Esophagus squamous epithelium (tissue), 5 donors: ENCODE results near the gene PI4K2B. TPM values are rescaled to one million over a fixed set of nuclear protein-coding genes. Genes with fewer than 3 reads are reported as not detected.
"Not testable (repeated sequence)": the region's sequence is repeated elsewhere in the genome, so short reads cannot be mapped to it uniquely, and the experiment has no call there.

ENCODE experiments used
- DNase-seq: peaks from one replicate; lab custom pipeline; 2025; lab: John Stamatoyannopoulos, UW
- H3K27ac ChIP-seq, 4 donors: fragments of 200-600 bp; sonication (generic); one replicate each; pipeline ENCODE4 v1.5.1; 2016 to 2019; ENCODE audit warnings: mild to moderate bottlenecking in 1 of 4
- H3K27me3 ChIP-seq, 4 donors: fragments of 200-600 bp; sonication (generic); 1 replicate in 3 of 4; 2 replicates in 1 of 4; pipeline versions ENCODE4 v1.5.1 to v1.6.0; 2017 to 2021; ENCODE audit warnings: antibody characterized with exemption in 1 of 4
- H3K36me3 ChIP-seq, 3 donors: fragments of 200-600 bp; sonication (generic); one replicate each; pipeline ENCODE4 v1.5.1; 2016 to 2019
- H3K4me1 ChIP-seq, 3 donors: fragments of 200-600 bp; sonication (generic); one replicate each; pipeline ENCODE4 v1.5.1; 2017 to 2019
- H3K4me3 ChIP-seq, 4 donors: fragments of 200-600 bp; sonication (generic); 1 replicate in 3 of 4; 2 replicates in 1 of 4; pipeline ENCODE4 v1.5.1; 2016 to 2019; ENCODE audit warnings: mild to moderate bottlenecking in 2 of 4, moderate library complexity in 1 of 4
- H3K9me3 ChIP-seq, 3 donors: fragments of 200-600 bp; sonication (generic); one replicate each; pipeline ENCODE4 v1.5.1; 2016 to 2019
- CTCF ChIP-seq, 6 experiments: fragments of 450-650 bp in 4 of 6; fragments of 200-600 bp in 2 of 6; sonication (generic) in 2 of 6; IDR thresholded peaks; one replicate each; pipeline ENCODE4 v1.5.1; 2016 to 2019; ENCODE audit warnings: antibody characterized with exemption in 6 of 6, mild to moderate bottlenecking in 4 of 6, moderate library complexity in 4 of 6
- POLR2A ChIP-seq, 4 donors: fragments of 450-650 bp; IDR thresholded peaks; one replicate each; pipeline ENCODE4 v1.6.1; 2017; ENCODE audit warnings: antibody characterized with exemption in 4 of 4, mild to moderate bottlenecking in 4 of 4, moderate library complexity in 3 of 4
- WGBS, 2 donors: methylation state at CpG; one replicate each; pipeline ENCODE4 v1.1.5; 2018; 5-methylcytosine and 5-hydroxymethylcytosine counted together
- intact Hi-C: fragments of 100-400 bp; cut with DNase I; formaldehyde crosslinking; loops from one replicate; pipeline ENCODE4 v1.15.0; 2022
- small RNA-seq, 4 donors: library from RNA; depleted of rRNA; stranded (forward); fragments of <200 nt; gene quantifications; one replicate each; pipeline ENCODE3, GENCODE V24; 2016
- total RNA-seq, 4 donors: library from RNA; depleted of rRNA; stranded (reverse); fragments of >200 nt; gene quantifications; one replicate each; pipeline ENCODE4 v1.1.0, GENCODE V29; 2016
- donor health status: DM: yes; HTN: yes; CAD: no.

PI4K2B gene
- total RNA-seq, 4 donors from 2014 or later = 11.7 to 31.7 (median 26.8) TPM

GRCh38 chr4:25313201-25313895 lies 79.5 kb downstream of the PI4K2B start:
- 21 to 22% methylated on average over 23 of the region's 23 CpGs for WGBS, 2 donors
- intact Hi-C loops = no loop called here
- peak overlapping the region in 3 of 4 donors; percentile 84 to 91 (median 89) for H3K27ac ChIP-seq
- TF ChIP-seq CTCF (IDR thresholded peaks at IDR 0.05) (no peak), POLR2A (IDR thresholded peaks at IDR 0.05) (no peak)
- peaks cover 0 to 23% (median 6%) of the 10 kb centered on the region in 3 donors for H3K4me1 ChIP-seq
- H3K36me3 ChIP-seq = peaks cover 0 to 27% (median 8%) of the 10 kb centered on the region in 3 donors
- no peak for DNase-seq
- no peaks in the 10 kb centered on the region for H3K9me3 ChIP-seq
- peaks cover 0 to 2% (median 0%) of the 10 kb centered on the region in 4 donors for H3K27me3 ChIP-seq
- peak overlapping the region; percentile 64 to 87 (median 74) for H3K4me3 ChIP-seq

GRCh38 chr4:25320336-25320735 lies 86.5 kb downstream of the PI4K2B start:
- H3K27ac ChIP-seq = no peak overlapping the region
- intact Hi-C loops = no loop called here
- DNase-seq = no peak

DNA sequence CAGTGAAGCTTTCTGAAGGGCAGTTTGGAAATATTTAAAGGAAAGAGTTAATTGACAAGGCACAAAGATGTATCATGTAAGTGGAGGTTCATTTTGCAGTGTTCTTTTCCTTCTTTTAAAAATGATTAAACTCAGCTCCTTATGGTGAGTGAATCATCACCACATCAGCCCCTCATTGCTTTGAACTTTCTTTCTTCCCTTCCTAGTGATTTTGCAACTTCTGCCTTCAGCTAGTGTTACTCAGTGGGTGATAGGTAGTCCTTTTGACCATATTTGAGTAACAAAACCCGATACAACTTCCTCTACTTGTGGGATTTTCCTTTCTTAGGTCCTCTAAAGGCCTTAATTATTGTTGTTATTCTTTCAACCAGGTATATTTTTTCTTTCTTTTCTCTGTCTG lies 86.9 kb downstream of the PI4K2B start:
- peaks cover 0 to 56% (median 11%) of the 10 kb centered on the region in 3 donors for H3K36me3 ChIP-seq
- no peaks in the 10 kb centered on the region for H3K4me1 ChIP-seq
- WGBS, 2 donors = 23 to 35% methylated on average over 1 of the region's 1 CpG
- H3K27ac ChIP-seq = no peak overlapping the region
- no peak overlapping the region for H3K4me3 ChIP-seq
- intact Hi-C loops = no loop called here
- no peaks in the 10 kb centered on the region for H3K27me3 ChIP-seq
- no peak for DNase-seq
- no peak for TF ChIP-seq POLR2A (IDR thresholded peaks at IDR 0.05)
- no peak for TF ChIP-seq CTCF (IDR thresholded peaks at IDR 0.05)
- no peaks in the 10 kb centered on the region for H3K9me3 ChIP-seq

More at GRCh38 chr4:25320336-25320735, 86.5 kb downstream of the PI4K2B start:
- no peak for TF ChIP-seq CTCF (IDR thresholded peaks at IDR 0.05)
- Histone ChIP-seq H3K27me3 (no peaks in the 10 kb centered on the region), H3K4me1 (no peaks in the 10 kb centered on the region), H3K4me3 (no peak overlapping the region), H3K9me3 (no peaks in the 10 kb centered on the region), H3K36me3 (peaks cover 0 to 60% (median 11%) of the 10 kb centered on the region in 3 donors)
- WGBS, 2 donors = 46 to 59% methylated on average over 2 of the region's 2 CpGs

- Histone ChIP-seq H3K4me1 (no peaks in the 10 kb centered on the region), H3K9me3 (no peaks in the 10 kb centered on the region), H3K27ac (no peak overlapping the region), H3K27me3 (no peaks in the 10 kb centered on the region), H3K4me3 (no peak overlapping the region), H3K36me3 (peaks cover 0 to 49% (median 4%) of the 10 kb centered on the region in 3 donors)
- intact Hi-C loops = no loop called here
- TF ChIP-seq POLR2A (IDR thresholded peaks at IDR 0.05) (no peak), CTCF (IDR thresholded peaks at IDR 0.05) (no peak)
- no peak for DNase-seq
- 85 to 87% methylated on average over 2 to 3 of the region's 3 CpGs for WGBS, 2 donors
These were observed 87.9 kb downstream of the PI4K2B start for GRCh38 chr4:25321703-25322102.

- intact Hi-C loops, H3K4me3 ChIP-seq: not testable (repeated sequence)
These were observed 94.6 kb downstream of the PI4K2B start for GRCh38 chr4:25328463-25328862.

More at GRCh38 chr4:25328463-25328862, 94.6 kb downstream of the PI4K2B start:
- H3K27ac ChIP-seq, H3K27me3 ChIP-seq, H3K4me1 ChIP-seq, H3K9me3 ChIP-seq, DNase-seq: not testable (repeated sequence)
- 96 to 100% methylated on average over 2 to 3 of the region's 3 CpGs for WGBS, 2 donors
- peaks cover 0 to 12% (median 0%) of the 10 kb centered on the region in 3 donors for H3K36me3 ChIP-seq

Small RNA genes lying within 50 kb of the gene (small RNA-seq; reads per million reads assigned to genes)
- 0 reads per million in 4 donors for gene RF00004

Other genes starting within 250 kb of the PI4K2B start
- 1 to 10 TPM in 1 of 4 donors, under 1 TPM in 2, not detected in 1; 0.04 to 3.8 (median 0.57) TPM for gene LGI2, start 203.1 kb upstream of the PI4K2B start, total RNA-seq
- 1 to 10 TPM; 3.0 to 7.2 (median 4.4) TPM for gene SEPSECS, start 73.6 kb upstream of the PI4K2B start, total RNA-seq
- gene ZCCHC4, start 78.7 kb downstream of the PI4K2B start, total RNA-seq = 10 to 100 TPM in 2 of 4 donors, 1 to 10 TPM in 2; 5.6 to 13.9 (median 10.0) TPM
- 10 to 100 TPM in 3 of 4 donors, 1 to 10 TPM in 1; 9.6 to 27.0 (median 20.0) TPM for gene ANAPC4, start 143.2 kb downstream of the PI4K2B start, total RNA-seq